MM.1S (cell line): ENCODE data around the gene GAST.

Experiments
- CTCF ChIP-seq: fragments of 300-600 bp; sonication (generic); IDR thresholded peaks from 2 replicates; pipeline ENCODE4 v1.5.1; 2016; ENCODE audit warnings: antibody characterized with exemption, low read length, mixed read lengths
- EZH2 ChIP-seq: fragments of 300-600 bp; sonication (generic); optimal IDR thresholded peaks from 2 replicates; pipeline ENCODE3; 2017; ENCODE audit warnings: low read depth, mild to moderate bottlenecking, antibody characterized with exemption, low read length, mixed read lengths
- EZH2phosphoT487 ChIP-seq: fragments of 300-600 bp; sonication (generic); IDR thresholded peaks from 2 replicates; pipeline ENCODE4 v1.6.1; 2018; ENCODE audit warnings: antibody characterized with exemption, low read length

GRCh38 chr17:41672153-41672552 lies 40.0 kb upstream of the GAST start:
- TF ChIP-seq CTCF (no peak), EZH2phosphoT487 (no peak), EZH2 (no peak)
